ENCODE measurements around the gene GADD45A. TPM values are rescaled to one million over a fixed set of nuclear protein-coding genes. Genes with fewer than 3 reads are reported as not detected.

The GADD45A gene
- total and polyA plus RNA-seq, 9 of the 15 experiments (the other 6 are each of a cell fraction or from before 2014, with no cell fraction given) = 21.3 to 156 (median 62.1) TPM

DNA sequence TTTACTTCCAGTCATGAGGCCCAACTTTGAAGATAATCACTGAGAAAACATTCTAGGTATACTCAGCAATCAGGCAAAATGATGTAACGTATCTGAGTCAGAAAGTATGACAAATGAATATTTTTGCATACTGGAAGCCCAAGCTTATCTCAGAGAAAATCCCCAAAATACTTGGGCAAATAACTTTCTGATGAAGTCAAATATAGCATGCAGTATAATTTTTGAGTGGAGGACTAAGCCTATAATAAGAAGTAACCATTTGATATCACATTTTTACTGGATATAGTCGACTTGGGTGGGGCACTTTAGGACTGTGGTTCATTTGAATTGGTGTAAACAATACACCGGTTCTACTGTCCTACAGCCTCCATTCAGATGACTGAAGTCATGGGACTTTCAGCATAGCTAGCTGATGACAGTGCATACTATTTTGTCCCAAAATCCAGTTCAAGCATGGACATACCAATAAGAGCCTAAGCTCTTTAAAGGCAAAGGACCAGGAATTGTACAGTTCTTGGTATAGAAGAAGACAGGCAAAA lies 2.3 kb upstream of the GADD45A start (continued):
- TF ChIP-seq TBL1XR1 (IDR thresholded peaks at IDR 0.05; ENCODE audit: low read length in 2 of 2) = peak in 1 of 2 experiments; percentile 51; a peak in 2 of 4 replicates
- TF ChIP-seq, protein P1, sequence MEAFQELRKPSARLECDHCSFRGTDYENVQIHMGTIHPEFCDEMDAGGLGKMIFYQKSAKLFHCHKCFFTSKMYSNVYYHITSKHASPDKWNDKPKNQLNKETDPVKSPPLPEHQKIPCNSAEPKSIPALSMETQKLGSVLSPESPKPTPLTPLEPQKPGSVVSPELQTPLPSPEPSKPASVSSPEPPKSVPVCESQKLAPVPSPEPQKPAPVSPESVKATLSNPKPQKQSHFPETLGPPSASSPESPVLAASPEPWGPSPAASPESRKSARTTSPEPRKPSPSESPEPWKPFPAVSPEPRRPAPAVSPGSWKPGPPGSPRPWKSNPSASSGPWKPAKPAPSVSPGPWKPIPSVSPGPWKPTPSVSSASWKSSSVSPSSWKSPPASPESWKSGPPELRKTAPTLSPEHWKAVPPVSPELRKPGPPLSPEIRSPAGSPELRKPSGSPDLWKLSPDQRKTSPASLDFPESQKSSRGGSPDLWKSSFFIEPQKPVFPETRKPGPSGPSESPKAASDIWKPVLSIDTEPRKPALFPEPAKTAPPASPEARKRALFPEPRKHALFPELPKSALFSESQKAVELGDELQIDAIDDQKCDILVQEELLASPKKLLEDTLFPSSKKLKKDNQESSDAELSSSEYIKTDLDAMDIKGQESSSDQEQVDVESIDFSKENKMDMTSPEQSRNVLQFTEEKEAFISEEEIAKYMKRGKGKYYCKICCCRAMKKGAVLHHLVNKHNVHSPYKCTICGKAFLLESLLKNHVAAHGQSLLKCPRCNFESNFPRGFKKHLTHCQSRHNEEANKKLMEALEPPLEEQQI (IDR thresholded peaks at IDR 0.05) = no peak
- TF ChIP-seq, protein P2, sequence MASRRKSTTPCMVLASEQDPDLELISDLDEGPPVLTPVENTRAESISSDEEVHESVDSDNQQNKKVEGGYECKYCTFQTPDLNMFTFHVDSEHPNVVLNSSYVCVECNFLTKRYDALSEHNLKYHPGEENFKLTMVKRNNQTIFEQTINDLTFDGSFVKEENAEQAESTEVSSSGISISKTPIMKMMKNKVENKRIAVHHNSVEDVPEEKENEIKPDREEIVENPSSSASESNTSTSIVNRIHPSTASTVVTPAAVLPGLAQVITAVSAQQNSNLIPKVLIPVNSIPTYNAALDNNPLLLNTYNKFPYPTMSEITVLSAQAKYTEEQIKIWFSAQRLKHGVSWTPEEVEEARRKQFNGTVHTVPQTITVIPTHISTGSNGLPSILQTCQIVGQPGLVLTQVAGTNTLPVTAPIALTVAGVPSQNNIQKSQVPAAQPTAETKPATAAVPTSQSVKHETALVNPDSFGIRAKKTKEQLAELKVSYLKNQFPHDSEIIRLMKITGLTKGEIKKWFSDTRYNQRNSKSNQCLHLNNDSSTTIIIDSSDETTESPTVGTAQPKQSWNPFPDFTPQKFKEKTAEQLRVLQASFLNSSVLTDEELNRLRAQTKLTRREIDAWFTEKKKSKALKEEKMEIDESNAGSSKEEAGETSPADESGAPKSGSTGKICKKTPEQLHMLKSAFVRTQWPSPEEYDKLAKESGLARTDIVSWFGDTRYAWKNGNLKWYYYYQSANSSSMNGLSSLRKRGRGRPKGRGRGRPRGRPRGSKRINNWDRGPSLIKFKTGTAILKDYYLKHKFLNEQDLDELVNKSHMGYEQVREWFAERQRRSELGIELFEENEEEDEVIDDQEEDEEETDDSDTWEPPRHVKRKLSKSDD (conservative IDR thresholded peaks at IDR 0.05; ENCODE audit: low read length) = no peak
- TF ChIP-seq RAD51 (IDR thresholded peaks at IDR 0.05; ENCODE audit: borderline replicate concordance, low read depth) = 0 out of 2 replicates have a peak, but pooled peaks have one; percentile 12
- 0 out of 2 replicates have a peak, but pooled peaks have one; percentile 14 for TF ChIP-seq ZNF41 (CRISPR knock-in tag; conservative IDR thresholded peaks at IDR 0.05)
- TF ChIP-seq, protein P3, sequence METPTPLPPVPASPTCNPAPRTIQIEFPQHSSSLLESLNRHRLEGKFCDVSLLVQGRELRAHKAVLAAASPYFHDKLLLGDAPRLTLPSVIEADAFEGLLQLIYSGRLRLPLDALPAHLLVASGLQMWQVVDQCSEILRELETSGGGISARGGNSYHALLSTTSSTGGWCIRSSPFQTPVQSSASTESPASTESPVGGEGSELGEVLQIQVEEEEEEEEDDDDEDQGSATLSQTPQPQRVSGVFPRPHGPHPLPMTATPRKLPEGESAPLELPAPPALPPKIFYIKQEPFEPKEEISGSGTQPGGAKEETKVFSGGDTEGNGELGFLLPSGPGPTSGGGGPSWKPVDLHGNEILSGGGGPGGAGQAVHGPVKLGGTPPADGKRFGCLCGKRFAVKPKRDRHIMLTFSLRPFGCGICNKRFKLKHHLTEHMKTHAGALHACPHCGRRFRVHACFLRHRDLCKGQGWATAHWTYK (CRISPR knock-in tag; IDR thresholded peaks at IDR 0.05) = no peak
- no peak for TF ChIP-seq ZNF589 (CRISPR knock-in tag; IDR thresholded peaks at IDR 0.05; ENCODE audit: low read depth)
- TF ChIP-seq GTF2E2 (tag; IDR thresholded peaks at IDR 0.05) = no peak
- peak; percentile 61; the same call in 1 of the 2 replicates for TF ChIP-seq FOXM1 (IDR thresholded peaks at IDR 0.05; ENCODE audit: low read depth)
- no peak for TF ChIP-seq FOXM1 (CRISPR knock-in tag; IDR thresholded peaks at IDR 0.05; ENCODE audit: low read depth)
- no peak for TF ChIP-seq ZNF384 (IDR thresholded peaks at IDR 0.05; ENCODE audit: low read depth, low read length)
- TF ChIP-seq TRIM24 (IDR thresholded peaks at IDR 0.05) = peak; percentile 60 to 68
- TF ChIP-seq HDAC2 (IDR thresholded peaks at IDR 0.05) = 0 out of 2 replicates have a peak, but pooled peaks have one; percentile 43
- no peak for TF ChIP-seq HMGN3 (IDR thresholded peaks at IDR 0.05; ENCODE audit: borderline replicate concordance, extremely low read depth, insufficient read length, low read depth, low read length)
- no peak for TF ChIP-seq SIX5 (IDR thresholded peaks at IDR 0.05; ENCODE audit: borderline replicate concordance in 1 of 2, insufficient read depth in 1 of 2, low read depth in 1 of 2, low read length in 2 of 2)
- TF ChIP-seq, protein P4, sequence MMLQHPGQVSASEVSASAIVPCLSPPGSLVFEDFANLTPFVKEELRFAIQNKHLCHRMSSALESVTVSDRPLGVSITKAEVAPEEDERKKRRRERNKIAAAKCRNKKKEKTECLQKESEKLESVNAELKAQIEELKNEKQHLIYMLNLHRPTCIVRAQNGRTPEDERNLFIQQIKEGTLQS (IDR thresholded peaks at IDR 0.05) = peak; percentile 99
- TF ChIP-seq, protein P4 (CRISPR knock-in tag; conservative IDR thresholded peaks at IDR 0.05) = peak; percentile 53
- TF ChIP-seq, protein P5, sequence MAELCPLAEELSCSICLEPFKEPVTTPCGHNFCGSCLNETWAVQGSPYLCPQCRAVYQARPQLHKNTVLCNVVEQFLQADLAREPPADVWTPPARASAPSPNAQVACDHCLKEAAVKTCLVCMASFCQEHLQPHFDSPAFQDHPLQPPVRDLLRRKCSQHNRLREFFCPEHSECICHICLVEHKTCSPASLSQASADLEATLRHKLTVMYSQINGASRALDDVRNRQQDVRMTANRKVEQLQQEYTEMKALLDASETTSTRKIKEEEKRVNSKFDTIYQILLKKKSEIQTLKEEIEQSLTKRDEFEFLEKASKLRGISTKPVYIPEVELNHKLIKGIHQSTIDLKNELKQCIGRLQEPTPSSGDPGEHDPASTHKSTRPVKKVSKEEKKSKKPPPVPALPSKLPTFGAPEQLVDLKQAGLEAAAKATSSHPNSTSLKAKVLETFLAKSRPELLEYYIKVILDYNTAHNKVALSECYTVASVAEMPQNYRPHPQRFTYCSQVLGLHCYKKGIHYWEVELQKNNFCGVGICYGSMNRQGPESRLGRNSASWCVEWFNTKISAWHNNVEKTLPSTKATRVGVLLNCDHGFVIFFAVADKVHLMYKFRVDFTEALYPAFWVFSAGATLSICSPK (IDR thresholded peaks at IDR 0.05; ENCODE audit: borderline replicate concordance) = no peak
